Measurements from ENCODE around the gene MAP4.

Gene MAP4

DNA sequence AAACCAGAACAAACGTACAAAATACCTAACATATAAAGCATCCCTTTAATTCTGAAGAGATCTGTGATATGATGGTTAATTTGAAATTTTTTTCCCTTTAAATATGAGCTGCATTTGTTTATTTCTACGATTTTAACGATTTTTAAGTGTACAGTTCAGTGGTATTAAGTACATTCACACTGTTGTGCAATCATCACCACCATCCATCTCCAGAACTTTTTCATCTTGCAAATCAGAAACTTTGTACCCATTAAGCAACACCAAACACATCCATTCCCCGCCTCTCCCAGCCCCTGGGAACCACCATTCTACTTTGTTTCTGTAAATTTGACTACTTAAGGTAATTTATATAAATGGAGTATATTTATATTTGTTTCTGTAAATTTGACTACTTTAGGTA is 51.5 kb downstream of the MAP4 start:
- no peak for TF ChIP-seq RAD21 (IDR thresholded peaks at IDR 0.05; ENCODE audit: low read depth)
- no peak for TF ChIP-seq TCF12 (IDR thresholded peaks at IDR 0.05; ENCODE audit: low read depth)
- no peak for TF ChIP-seq CREB1 (IDR thresholded peaks at IDR 0.05; ENCODE audit: low read depth)
- TF ChIP-seq EP300 (IDR thresholded peaks at IDR 0.05; ENCODE audit: borderline replicate concordance) = no peak
- TF ChIP-seq, protein P1, sequence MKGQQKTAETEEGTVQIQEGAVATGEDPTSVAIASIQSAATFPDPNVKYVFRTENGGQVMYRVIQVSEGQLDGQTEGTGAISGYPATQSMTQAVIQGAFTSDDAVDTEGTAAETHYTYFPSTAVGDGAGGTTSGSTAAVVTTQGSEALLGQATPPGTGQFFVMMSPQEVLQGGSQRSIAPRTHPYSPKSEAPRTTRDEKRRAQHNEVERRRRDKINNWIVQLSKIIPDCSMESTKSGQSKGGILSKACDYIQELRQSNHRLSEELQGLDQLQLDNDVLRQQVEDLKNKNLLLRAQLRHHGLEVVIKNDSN (IDR thresholded peaks at IDR 0.05) = no peak
- TF ChIP-seq FOXM1 (IDR thresholded peaks at IDR 0.05; ENCODE audit: borderline replicate concordance, low read depth) = no peak
- TF ChIP-seq TAF1 (IDR thresholded peaks at IDR 0.05; ENCODE audit: low read depth) = no peak

DNA sequence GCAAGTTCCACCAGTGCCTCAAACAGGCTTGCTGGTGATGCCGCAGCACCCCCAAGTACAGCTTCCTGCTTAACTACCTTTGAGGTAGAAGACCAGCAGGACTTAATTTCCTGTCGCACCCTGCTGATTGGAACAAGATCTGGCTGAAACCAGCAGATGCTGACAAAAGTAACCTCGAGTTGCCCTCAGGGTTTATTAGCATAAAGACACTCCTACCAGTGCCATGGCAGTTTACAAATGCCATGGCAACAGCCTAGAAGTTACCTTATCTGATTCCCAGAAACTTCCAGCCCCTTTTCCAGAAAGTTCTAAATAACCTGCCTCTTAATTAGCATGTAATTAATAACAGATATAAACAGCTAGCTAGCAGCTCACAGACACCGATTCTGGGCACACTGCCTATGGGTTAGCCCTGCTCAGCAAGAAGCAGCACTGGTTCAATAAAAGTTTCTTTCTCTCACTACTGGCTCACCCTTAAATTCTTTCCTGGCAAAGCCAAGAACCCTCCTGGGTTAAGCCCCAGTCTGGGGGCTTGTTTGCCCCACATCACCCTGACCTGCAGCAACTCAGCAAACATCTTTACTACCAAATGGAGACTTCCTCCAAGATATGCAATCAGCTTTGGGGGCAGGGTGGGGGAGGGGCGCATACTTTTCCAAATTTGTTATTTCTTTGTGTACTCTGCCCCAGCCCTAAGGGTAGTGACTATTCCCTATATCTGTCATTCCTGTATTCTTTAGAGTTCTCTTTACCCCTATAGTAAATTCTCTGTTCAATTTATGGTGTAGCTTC is 54.2 kb downstream of the MAP4 start:
- TF ChIP-seq TEAD4 (IDR thresholded peaks at IDR 0.05) (no peak), CREB1 (IDR thresholded peaks at IDR 0.05; ENCODE audit: low read depth) (no peak), NFIC (IDR thresholded peaks at IDR 0.05) (no peak), YY1 (IDR thresholded peaks at IDR 0.05; ENCODE audit: low read depth) (no peak), ZBTB7A (IDR thresholded peaks at IDR 0.05; ENCODE audit: low read depth) (no peak), EGR1 (IDR thresholded peaks at IDR 0.05) (no peak), TCF12 (IDR thresholded peaks at IDR 0.05; ENCODE audit: low read depth) (no peak), EP300 (IDR thresholded peaks at IDR 0.05; ENCODE audit: borderline replicate concordance) (no peak), CEBPB (IDR thresholded peaks at IDR 0.05) (no peak), TAF1 (IDR thresholded peaks at IDR 0.05; ENCODE audit: low read depth) (no peak), RAD21 (IDR thresholded peaks at IDR 0.05; ENCODE audit: low read depth) (no peak)
- TF ChIP-seq, protein P1 (IDR thresholded peaks at IDR 0.05) = no peak
- TF ChIP-seq, protein P2, sequence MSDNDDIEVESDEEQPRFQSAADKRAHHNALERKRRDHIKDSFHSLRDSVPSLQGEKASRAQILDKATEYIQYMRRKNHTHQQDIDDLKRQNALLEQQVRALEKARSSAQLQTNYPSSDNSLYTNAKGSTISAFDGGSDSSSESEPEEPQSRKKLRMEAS (IDR thresholded peaks at IDR 0.05) = no peak
- TF ChIP-seq, protein P3, sequence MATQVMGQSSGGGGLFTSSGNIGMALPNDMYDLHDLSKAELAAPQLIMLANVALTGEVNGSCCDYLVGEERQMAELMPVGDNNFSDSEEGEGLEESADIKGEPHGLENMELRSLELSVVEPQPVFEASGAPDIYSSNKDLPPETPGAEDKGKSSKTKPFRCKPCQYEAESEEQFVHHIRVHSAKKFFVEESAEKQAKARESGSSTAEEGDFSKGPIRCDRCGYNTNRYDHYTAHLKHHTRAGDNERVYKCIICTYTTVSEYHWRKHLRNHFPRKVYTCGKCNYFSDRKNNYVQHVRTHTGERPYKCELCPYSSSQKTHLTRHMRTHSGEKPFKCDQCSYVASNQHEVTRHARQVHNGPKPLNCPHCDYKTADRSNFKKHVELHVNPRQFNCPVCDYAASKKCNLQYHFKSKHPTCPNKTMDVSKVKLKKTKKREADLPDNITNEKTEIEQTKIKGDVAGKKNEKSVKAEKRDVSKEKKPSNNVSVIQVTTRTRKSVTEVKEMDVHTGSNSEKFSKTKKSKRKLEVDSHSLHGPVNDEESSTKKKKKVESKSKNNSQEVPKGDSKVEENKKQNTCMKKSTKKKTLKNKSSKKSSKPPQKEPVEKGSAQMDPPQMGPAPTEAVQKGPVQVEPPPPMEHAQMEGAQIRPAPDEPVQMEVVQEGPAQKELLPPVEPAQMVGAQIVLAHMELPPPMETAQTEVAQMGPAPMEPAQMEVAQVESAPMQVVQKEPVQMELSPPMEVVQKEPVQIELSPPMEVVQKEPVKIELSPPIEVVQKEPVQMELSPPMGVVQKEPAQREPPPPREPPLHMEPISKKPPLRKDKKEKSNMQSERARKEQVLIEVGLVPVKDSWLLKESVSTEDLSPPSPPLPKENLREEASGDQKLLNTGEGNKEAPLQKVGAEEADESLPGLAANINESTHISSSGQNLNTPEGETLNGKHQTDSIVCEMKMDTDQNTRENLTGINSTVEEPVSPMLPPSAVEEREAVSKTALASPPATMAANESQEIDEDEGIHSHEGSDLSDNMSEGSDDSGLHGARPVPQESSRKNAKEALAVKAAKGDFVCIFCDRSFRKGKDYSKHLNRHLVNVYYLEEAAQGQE (IDR thresholded peaks at IDR 0.05; ENCODE audit: low read depth) = no peak

DNA sequence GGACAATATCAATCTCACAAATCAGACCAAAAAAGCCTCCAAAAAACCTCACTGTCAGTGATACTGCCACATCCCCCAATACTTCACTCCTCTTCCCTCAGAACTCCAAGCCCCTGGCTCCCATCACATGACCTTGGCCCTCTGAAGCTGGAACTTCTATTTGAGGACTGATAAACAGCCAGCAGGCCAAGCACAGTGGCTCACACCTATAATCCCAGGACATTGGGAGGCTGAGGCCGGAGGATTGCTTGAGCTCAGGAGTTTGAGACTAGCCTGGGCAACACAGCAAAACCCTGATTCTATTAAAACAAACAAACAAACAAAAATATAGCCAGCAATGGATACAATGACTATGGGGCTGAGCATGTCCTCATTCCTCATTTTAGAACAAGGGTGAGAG is 55.2 kb downstream of the MAP4 start:
- TF ChIP-seq, protein P2 (IDR thresholded peaks at IDR 0.05) = no peak
- TF ChIP-seq NFIC (IDR thresholded peaks at IDR 0.05) = no peak
- no peak for TF ChIP-seq RAD21 (IDR thresholded peaks at IDR 0.05; ENCODE audit: low read depth)
- no peak for TF ChIP-seq EGR1 (IDR thresholded peaks at IDR 0.05)
- no peak for TF ChIP-seq TCF12 (IDR thresholded peaks at IDR 0.05; ENCODE audit: low read depth)
- no peak for TF ChIP-seq CEBPB (IDR thresholded peaks at IDR 0.05)
- TF ChIP-seq EP300 (IDR thresholded peaks at IDR 0.05; ENCODE audit: borderline replicate concordance) = no peak
- TF ChIP-seq, protein P3 (IDR thresholded peaks at IDR 0.05; ENCODE audit: low read depth) = no peak
- TF ChIP-seq CREB1 (IDR thresholded peaks at IDR 0.05; ENCODE audit: low read depth) = no peak
- TF ChIP-seq YY1 (IDR thresholded peaks at IDR 0.05; ENCODE audit: low read depth) = no peak
- TF ChIP-seq ZBTB7A (IDR thresholded peaks at IDR 0.05; ENCODE audit: low read depth) = no peak
- no peak for TF ChIP-seq TAF1 (IDR thresholded peaks at IDR 0.05; ENCODE audit: low read depth)
- no peak for TF ChIP-seq FOXM1 (IDR thresholded peaks at IDR 0.05; ENCODE audit: borderline replicate concordance, low read depth)
- TF ChIP-seq TEAD4 (IDR thresholded peaks at IDR 0.05) = no peak
- TF ChIP-seq, protein P1 (IDR thresholded peaks at IDR 0.05) = no peak

DNA sequence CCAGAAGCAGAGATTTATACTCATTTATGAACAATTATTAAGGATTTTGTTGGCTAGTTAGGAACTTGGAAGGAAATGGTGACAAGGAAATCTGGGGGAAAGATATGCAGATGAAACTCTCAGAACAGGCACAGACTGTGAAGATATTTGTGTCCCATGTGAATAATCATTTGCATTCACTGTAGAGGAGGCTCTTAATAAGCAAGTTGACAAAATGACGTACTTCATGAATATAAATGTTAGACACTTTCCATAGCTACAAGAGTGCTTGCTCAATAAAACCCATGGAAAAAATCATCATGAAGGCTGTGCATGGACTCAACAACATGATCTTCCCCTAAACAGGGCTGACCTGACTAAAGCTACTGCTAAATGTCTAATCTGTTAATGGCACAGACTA is 59.7 kb downstream of the MAP4 start:
- TF ChIP-seq, protein P1 (IDR thresholded peaks at IDR 0.05) = no peak
- TF ChIP-seq RAD21 (IDR thresholded peaks at IDR 0.05; ENCODE audit: low read depth) = no peak
- TF ChIP-seq, protein P2 (IDR thresholded peaks at IDR 0.05) = no peak
- TF ChIP-seq, protein P3 (IDR thresholded peaks at IDR 0.05; ENCODE audit: low read depth) = no peak
- no peak for TF ChIP-seq TCF12 (IDR thresholded peaks at IDR 0.05; ENCODE audit: low read depth)
- TF ChIP-seq CEBPB (IDR thresholded peaks at IDR 0.05) = no peak
- TF ChIP-seq TEAD4 (IDR thresholded peaks at IDR 0.05) = no peak

All from Ishikawa (cell line).